Fibroblast of upper back skin (primary cell): ENCODE data around the gene RPS27.
"Not testable (repeated sequence)": the region's sequence is repeated elsewhere in the genome, so short reads cannot be mapped to it uniquely, and the experiment has no call there.

Experiments used
- DNase-seq: peaks from one replicate; pipeline ENCODE4 v3.0.0-alpha.2; 2013

The RPS27 gene

DNA sequence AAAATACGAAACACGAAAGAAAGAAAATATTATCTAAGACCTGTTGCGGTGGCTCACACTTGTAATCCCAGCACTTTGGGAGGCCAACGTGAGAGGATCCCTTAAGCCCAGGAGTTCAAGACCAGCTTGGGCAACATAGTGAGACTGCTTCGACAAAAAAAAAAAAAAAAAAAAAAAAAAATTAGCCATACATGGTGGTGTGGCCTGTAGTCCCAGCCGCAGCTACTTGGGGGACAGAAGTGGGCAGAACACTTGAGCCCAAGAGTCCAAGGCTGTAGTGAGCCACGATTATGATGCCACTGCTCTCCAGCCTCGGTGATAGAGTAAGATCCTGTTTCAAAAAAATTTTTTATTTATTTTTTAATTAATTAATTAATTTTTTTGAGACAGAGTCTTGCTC lies 2.9 kb upstream of the RPS27 start:
- no peak for DNase-seq

DNA sequence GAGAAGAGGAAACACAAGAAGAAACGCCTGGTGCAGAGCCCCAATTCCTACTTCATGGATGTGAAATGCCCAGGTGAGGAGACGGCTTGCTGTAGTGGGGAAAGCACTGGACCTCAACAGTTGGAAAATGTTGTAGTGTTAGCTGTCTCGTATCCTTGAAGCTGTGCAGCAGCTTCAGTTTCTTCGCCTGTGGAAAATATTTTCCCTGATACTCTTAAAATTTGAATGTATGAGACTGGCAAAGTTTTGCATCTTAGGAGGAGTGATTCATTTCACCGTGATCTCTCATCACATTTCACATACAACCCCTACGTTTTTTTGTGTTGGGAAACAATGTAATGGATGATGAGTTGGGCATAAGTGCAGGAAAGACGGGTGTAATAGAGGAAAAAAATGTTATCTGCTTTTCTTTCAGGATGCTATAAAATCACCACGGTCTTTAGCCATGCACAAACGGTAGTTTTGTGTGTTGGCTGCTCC lies 629 bp downstream of the RPS27 start:
- DNase-seq, result no peak

DNA sequence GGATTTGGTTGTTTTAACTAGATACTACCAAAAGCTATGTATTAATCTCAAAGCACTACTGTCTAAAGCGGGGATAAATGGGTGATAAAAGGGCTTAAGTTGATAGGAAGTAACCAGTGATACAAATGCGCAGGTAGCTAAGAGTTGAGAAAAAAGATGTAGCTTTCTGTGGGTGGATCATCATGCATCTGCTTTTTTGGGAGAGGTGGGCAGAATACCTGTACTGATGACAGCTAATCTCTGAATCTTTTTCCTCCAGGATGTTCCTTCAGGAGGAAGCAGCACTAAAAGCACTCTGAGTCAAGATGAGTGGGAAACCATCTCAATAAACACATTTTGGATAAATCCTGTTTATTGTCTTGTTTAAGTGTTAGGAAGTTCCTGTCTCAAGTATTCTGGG lies 1.2 kb downstream of the RPS27 start:
- DNase-seq, result no peak

DNA sequence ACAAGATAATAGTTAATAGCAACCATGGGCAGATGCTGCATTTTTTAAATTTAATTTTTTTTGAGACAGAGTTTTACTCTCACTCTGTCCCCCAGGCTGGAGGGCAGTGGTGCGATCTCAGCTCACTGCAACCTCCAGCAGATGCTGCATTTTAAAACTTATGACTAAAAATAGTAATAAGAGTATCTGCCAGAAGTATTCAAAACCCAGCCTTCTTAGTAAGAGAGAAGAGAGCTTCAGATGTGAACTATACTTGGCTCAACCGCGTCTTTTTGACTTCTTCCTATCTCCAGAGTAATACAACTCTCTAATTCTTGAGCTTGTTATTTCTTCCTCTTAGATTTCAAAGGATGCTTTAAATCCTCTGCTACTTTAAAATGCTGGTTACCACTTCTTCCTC lies 4.6 kb downstream of the RPS27 start:
- no peak for DNase-seq

DNA sequence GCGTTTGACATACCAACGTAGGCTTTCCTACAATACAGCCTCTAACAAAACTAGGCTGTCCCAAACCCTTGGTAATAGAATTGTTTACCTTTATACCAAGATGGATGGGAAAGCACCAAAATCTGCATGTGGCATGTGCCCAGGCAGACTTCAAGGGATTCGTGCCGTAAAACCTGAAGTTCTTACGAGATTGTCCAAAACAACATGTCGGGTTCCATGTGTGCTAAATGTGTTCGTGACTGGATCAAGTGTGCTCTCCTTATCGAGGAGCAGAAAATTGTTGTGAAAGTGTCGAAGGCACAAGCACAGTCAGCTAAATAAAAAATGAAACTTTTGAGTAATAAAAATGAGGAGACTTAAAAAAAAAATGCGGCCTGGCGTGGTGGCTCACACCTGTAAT lies 5.1 kb downstream of the RPS27 start:
- no peak for DNase-seq

DNA sequence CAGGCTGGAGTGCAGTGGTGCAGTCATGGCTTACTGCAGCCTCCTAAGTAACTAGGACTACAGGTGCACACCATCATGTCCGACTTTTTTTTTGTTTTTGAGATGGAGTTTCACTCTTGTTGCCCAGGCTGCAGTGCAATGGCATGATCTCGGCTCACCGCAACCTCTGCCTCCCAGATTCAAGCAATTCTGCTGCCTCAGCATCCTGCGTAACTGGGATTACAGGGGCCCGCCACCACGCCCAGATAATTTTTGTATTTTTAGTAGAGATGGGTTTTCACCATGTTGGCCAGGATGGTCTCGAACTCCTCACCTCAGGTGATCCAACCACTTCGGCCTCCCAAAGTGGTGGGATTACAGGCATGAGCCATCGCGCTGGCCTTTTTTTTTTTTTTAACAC lies 6.3 kb downstream of the RPS27 start:
- DNase-seq, result not testable (repeated sequence)

DNA sequence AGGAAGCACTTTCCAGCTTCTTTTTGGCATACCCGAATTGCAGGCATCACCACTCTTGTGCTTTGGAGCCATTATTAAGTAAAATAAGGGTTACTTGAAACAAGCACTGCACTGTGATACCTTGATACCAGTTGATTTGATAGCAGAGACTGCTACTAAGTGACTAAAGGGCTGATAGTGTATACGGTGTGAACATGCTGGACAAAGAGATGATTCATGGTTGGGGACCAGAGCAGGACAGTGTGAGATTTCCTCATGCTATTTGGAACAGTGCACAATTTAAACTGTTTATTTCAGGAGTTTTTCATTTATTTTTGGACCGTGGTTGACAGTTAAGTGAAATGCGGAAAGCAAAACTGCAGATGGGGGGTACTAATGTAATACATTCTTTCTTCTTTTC lies 9.9 kb downstream of the RPS27 start:
- DNase-seq, result no peak

DNA sequence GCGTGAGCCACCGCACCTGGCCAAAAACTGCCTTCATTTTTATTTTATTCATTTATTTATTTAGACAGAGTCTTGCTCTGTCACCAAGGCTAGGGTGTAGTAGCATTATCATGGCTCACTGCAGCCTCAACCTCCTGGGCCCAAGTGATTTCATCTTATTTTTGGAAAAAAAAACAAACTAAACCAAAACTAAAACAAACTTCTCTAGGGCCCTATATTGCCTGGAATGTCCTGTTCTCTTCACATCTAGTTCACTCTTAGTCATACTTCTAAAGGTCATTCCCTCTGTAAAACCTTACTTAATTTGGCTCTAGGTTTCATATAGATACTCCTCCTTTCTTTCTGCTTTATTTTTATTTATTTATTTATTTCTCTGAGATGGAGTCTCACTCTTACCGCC lies 15.6 kb downstream of the RPS27 start:
- DNase-seq, result peak; percentile 17

DNA sequence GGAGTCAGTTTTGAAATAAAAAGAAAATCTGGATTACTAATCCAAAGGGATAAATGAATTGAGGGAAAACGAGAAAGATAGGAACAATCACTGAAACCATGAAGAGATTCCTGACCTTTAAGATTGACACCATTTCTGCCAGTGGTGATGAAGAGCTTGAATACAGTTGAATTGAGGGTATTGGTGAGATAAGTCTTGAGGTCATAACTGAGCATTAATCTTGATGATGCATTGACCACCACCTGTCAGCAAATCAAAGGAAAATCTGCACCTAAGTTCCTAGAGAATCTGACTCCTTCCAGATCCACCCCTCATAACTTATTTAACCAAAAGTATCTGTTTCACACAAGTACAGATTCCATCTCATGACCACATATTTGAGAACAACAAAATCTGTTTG lies 21.6 kb downstream of the RPS27 start:
- DNase-seq, result no peak

DNA sequence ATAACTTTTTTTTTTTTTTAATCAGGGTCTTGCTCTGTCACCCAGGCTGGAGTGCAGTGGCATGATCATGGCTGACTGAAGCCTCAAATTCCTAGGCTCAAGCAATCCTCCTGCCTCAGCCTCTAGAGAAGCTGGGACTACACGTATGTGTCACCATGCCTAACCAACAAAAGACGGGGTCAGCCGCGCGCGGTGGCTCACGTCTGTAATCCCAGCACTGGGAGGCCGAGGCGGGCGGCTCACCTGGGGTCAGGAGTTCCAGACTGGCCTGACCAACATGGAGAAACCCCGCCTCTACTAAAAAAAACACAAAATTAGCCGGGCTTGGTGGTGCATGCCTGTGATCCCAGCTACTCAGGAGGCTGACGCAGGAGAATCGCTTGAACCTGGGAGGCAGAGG lies 22.0 kb downstream of the RPS27 start:
- DNase-seq, result not testable (repeated sequence)

DNA sequence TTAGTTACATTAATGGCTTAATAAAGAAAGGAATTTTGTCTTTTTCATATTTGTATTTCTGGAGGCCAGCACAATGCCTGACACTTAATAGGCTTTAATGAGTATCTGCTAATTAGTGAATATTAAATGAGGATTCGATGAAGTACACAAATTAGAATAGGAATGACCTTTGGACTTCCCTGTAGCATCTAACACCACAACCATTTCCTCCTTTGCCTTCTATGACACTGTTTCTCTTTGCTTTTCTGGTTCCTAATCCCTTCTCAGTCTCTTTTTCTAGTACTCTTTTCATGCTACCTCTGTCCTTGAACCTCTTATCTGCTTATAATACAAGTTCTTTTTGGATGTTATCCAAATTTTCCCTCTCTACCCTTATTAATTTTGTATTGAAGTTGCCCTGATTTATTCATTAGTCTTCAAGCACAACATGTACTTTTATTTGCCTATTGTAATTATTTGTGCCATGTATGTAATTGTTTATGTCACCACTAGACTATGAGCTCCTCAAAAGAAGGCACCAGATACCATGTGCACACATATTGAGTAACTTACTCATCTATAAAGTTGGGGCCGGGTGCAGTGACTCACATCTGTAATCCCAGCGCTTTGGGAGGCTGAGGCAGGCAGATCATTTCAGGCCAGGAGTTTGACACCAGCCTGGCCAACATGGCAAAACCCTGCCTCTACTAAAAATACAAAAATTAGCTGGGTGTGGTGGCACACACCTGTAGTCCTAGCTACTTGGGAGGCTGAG lies 23.8 kb downstream of the RPS27 start:
- DNase-seq, result peak; percentile 32

DNA sequence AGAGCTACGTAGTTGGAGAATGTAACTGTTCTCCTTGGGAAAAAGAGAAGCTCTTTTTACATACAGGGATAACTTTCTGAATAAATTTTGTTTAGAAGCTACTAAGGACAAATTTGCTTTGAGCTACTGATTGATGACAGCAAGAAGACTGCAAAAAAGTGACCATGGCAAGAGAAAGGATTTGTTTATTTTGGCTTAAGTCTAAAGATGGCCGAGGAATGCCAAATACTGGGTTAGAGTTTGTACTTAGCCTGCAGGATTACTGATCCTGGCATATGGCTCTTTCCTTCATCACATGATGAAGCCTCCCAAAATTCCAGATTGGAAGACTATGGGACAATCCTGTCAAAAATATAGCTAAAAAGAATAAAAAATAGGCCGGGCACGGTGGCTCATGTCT lies 28.7 kb downstream of the RPS27 start:
- DNase-seq, result no peak

DNA sequence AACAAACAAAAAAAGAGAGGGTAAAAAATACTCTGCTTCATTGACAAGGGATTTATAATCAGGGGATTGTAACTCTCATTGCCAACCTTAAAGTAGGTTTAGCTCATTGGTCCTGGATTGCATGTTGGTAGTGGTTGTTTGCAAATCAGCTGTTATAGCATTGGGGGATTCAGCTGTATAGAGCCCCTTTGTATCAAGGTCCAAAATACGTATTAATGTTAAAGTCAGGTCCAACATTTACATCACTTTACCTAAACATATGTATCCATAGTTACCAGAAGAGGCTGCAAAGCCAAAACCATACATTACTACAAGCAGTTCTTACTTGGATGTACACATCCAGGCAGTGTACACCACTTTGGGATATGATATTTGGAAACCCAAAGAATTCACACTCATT lies 29.4 kb downstream of the RPS27 start:
- no peak for DNase-seq

DNA sequence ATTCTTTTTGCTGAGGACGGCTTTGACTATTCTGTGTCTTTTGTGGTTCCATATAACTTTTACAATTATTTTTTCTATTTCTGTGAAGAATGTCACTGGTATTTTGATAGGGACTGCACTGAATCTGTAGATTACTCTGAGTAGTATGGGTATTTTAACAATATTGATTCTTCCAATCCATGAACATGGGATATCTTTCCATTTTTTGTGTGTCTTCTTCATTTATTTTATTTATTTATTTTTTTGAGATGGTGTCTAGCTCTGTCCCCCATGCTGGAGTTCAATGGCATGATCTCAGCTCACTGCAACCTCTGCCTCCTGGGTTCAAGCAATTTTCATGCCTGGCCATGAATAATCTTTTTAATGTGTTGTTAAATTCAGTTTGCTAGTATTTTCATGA lies 43.1 kb downstream of the RPS27 start:
- not testable (repeated sequence) for DNase-seq
